HG02798 (cell line): ENCODE measurements around the gene SPOP.
"Not testable (repeated sequence)": the region's sequence is repeated elsewhere in the genome, so short reads cannot be mapped to it uniquely, and the experiment has no call there.

Source experiments
- ATAC-seq: cut with Tn5 transposase; IDR thresholded peaks from one replicate; pipeline ENCODE4 v1.9.1; 2021; ENCODE audit warnings: mild to moderate bottlenecking; ENCODE audit not compliant: unreplicated experiment, poor library complexity

The SPOP gene

GRCh38 chr17:49664706-49665211 is 13.1 kb downstream of the SPOP start:
- no peak for ATAC-seq

DNA sequence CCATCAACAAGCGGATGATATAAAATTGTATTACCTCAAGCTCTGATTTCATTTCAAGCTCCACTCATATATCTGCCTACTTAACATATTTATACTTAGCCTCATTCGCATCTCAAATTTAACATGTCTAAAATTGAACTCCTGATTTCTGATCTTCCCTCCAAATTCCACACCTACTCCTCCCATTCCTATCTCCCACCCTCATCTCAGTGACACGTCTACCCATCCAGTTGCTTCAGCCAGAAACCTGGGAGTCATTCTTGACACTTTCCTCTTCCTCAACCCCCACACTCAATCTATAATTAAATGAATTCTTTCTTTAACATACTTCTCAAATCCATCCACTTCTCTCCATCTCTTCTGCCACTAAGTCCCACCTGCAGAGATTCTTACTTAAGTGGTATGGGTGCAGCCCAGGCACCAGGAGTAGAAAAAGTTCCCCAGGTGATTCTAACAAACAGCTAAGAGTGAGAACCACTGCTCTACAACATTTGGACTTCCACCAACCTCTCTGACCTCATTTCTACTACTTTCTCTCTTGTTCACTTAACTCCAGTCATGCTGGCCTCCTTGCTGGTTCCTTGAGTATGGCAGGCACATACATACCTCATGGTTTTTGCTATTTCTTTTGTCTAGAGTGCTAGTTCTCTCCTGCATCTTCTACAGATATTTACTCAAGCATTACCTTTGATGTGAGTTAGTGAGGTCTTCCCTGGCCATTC is 18.1 kb downstream of the SPOP start:
- no peak for ATAC-seq

- no peak for ATAC-seq
Observed at GRCh38 chr17:49656247-49656646, 21.6 kb downstream of the SPOP start.

DNA sequence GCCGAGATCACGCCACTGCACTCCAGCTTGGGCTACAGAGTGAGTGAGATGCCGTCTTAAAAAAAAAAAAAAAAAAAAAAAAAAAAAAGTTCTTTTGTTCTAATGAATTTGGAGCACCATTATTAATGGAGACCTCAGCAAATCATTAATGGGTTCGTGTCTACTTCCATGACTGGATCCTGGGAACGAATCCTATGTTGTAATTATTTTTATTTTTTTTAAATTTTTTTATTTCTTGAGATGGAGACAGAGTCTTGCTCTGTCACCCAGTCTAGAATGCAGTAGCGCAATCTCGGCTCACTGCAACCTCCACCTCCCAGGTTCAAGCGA is 30.7 kb downstream of the SPOP start:
- ATAC-seq: no peak

DNA sequence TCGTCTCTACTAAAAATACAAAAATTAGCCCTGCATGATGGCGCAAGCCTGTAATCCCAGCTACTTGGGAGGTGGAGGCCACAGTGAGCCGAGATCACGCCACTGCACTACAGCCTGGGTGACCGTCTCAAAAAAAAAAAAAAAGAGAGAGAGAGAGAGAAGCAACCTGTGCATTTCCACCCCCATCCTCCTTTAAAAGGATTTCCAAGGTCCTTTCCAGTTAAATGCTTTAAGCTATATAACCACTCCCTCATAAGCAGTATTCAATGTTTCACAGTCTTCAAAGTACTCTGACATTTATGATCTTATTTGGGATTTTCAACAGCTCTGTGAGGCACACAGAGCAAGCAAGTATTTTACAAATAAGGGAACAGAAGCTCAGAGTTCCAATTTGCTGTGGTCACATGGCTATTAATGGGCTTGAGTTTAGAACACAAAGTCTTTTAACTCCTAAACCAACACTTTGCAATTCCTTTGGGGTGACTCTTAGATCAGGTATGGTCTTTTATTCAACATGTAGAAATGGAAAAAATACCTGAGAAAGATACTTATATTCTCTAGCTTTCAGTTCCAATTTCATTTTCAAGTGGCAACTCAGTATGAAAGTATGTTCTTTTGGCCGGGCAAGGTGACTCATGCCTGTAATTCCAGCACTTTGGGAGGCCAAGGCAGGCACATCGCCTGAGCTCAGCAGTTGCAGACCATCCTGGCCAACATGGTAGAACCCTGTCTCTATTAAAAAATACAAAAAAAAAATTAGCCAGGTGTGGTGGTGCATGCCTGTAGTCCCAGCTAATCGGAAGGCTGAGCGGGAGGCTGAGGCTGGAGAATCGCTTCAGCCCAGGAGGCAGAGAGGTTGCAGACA is 31.3 kb downstream of the SPOP start:
- ATAC-seq: no peak

DNA sequence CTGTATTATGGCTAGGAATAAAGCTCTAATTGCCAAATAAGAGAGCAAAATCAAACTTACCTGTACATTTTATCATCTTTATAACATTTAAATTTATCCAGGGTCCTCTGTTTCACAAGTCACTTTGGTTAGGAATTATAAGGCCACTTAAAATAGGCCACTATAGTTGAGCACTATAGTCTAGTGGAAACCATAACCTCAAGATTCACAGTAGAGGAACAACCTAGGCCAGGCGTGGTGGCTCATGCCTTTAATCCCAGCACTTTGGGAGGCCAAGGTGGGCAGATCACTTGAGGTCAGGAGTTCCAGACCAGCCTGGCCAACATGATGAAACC is 31.9 kb downstream of the SPOP start:
- not testable (repeated sequence) for ATAC-seq

DNA sequence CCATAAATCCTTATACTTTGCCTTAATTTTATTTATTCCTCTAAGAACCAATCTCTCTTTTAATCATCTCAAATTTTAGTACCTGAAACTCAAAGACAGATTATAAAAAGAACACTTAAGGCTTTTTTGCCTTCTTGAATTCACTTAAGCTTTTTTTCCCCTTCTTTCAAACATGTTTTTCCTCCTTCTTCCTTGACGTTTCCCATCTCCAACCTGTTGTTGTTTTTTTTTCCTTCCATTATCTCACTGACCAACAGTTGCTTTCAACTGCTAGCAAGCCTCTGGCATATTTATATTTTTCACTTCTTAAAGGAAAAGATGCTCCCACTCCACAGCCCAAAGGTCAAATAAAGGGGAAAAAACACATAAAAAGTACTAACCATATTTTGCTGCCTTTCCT is 32.2 kb downstream of the SPOP start:
- ATAC-seq: no peak

DNA sequence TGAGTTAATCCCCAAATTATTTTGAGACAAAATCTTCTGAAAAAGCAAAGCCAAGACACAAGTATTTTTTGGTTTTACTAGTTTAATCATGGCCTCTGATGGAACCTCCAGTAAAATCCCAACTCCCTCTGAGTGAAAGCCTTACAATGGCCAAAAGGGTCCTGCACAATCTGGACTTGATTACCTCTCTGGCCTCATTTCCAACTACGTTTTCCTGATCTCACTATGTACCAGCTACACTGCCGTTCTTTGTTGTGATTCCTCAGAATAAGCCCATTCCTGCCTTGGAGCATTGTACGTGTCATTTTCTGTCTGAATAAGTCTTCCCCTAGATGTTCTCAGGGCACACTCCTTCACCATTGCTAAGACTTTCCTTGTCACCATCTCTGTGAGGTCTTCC is 37.3 kb downstream of the SPOP start:
- no peak for ATAC-seq

DNA sequence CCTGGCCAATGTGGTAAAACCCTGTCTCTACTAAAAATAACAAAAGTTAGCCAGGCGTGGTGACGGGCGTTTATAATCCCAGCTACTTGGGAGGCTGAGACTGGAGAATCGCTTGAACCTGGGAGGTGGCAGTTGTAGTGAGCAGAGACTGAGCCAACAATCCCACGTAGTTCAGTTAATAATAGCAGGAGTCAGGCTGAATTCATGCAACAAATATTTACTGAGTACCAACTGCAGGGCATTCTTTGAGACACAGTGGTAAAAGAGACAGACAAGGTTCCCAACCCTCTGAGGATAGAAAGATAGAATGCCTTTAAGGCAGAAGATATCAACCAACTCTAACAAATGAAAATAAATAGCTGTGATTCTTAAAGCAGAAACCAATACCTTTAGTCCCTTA is 39.1 kb downstream of the SPOP start:
- ATAC-seq: no peak

GRCh38 chr17:49637739-49638138 is 40.2 kb downstream of the SPOP start:
- no peak for ATAC-seq

DNA sequence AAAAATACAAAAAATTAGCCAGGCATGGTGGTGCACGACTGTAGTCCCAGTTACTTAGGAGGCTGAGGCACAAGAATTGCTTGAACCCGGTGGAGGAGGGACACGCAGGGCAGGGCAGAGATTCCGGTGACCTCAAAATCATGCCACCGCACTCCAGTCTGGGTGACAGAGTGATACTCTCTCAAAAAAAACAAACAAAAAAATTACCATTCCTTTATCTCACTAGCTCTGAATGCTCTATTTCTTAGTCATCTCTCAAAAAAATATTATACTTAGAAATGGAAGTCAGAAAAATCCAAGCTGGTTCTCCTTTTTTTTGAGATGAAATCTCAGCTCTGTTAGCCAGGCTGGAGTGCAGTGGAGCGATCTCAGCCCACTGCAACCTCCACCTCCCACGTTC is 40.8 kb downstream of the SPOP start:
- no peak for ATAC-seq

- no peak for ATAC-seq
Observed at GRCh38 chr17:49635121-49635520, 42.8 kb downstream of the SPOP start.

DNA sequence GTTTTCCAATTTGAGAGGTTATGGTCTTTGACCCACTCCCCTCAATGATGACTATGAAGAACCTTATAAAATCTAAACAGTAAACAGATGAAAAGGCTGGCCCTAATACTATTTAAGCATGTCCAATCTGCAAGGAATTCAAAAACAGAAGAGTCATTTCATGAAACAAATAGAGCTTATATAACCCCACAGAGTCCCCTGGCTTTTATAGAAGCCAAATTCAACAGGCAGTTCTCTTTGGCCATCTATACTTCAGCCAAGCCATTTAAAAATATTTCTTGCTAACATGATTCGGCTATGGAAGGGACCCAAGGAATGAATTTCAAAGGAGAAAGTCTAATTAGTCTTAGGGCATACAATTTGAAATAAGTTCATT is 43.4 kb downstream of the SPOP start:
- ATAC-seq: no peak

DNA sequence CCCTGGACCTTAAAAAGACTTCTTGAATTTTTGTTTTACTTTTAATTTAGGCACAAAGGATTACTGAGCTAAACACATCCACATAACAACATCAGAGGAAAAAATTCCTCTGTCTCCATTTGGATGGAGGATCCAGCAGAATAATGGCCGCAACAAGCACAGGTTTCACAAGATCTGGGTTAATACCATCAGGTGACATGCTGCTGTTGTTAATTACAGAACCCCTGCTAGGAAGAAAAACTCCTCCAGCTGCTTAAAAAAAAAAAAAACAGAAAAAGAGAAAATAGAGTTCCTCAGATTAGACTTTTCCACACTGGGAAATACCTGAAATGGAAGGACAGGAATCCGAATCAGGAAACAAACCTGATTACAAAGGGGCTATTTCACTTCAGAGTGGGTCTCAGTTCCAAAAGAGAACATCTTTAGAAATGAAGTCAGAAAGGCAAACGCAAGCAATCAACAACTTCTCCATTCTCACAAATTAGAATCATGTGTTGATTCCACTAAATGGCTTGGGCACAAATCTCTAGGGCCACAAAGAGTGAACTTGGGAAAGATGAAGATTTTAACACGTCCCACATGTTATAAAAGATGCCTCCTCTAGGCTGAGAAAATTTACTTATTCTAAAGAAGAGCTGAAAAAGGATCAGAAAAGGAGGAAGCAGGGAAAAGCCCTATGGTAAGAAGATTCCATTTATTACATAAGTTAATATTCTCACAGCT is 44.0 kb downstream of the SPOP start:
- no peak for ATAC-seq

- no peak for ATAC-seq
Observed at GRCh38 chr17:49633250-49633649, 44.6 kb downstream of the SPOP start.

- ATAC-seq: no peak
Observed at GRCh38 chr17:49632201-49632600, 45.7 kb downstream of the SPOP start.

GRCh38 chr17:49631496-49631895 is 46.4 kb downstream of the SPOP start:
- no peak for ATAC-seq

- ATAC-seq: no peak
Observed at GRCh38 chr17:49630113-49630900, 47.6 kb downstream of the SPOP start.

- ATAC-seq: no peak
Observed at GRCh38 chr17:49629447-49629846, 48.5 kb downstream of the SPOP start.

DNA sequence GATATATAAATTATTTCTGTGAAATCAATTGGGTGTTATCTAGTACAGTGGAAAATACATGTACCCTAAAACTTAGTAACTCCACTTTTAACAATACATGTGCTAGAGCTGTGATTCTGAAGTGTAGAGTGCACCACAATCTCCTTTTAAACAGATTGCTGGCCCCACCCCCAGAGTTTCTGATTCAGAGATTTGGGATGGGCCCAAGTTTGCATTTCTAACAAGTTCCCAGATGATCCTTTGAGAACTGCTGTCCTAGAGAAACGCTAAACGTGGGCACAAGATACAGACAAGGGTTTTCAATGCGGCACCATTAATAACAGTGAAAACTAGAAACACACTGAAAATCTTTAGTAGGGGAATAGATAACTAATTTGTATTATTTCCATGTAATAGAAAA is 53.0 kb downstream of the SPOP start:
- no peak for ATAC-seq
